DMS153 treated with DMSO at 0.1 percent for 48 hours (cell line): ENCODE measurements around the gene RCAN2.

Experiments used
- DNase-seq: peaks from one replicate; lab custom pipeline; 2025; ENCODE audit not compliant: unreplicated experiment; lab: John Stamatoyannopoulos, UW

Gene RCAN2

GRCh38 chr6:46293641-46294316, 197.5 kb downstream of the RCAN2 start:
- no peak for DNase-seq

GRCh38 chr6:46291880-46292279, 199.4 kb downstream of the RCAN2 start:
- DNase-seq = no peak

GRCh38 chr6:46291275-46291633, 200.0 kb downstream of the RCAN2 start:
- no peak for DNase-seq

GRCh38 chr6:46290421-46291274, 200.6 kb downstream of the RCAN2 start:
- no peak for DNase-seq

GRCh38 chr6:46289898-46290297, 201.4 kb downstream of the RCAN2 start:
- no peak for DNase-seq

- no peak for DNase-seq
Observed at GRCh38 chr6:46288835-46289234, 202.4 kb downstream of the RCAN2 start.

GRCh38 chr6:46287681-46288080, 203.6 kb downstream of the RCAN2 start:
- no peak for DNase-seq

- DNase-seq = no peak
Observed at GRCh38 chr6:46287043-46287442, 204.2 kb downstream of the RCAN2 start.

GRCh38 chr6:46284475-46284874, 206.8 kb downstream of the RCAN2 start:
- DNase-seq = no peak

- no peak for DNase-seq
Observed at GRCh38 chr6:46281110-46281509, 210.1 kb downstream of the RCAN2 start.

- no peak for DNase-seq
Observed at GRCh38 chr6:46279874-46280273, 211.4 kb downstream of the RCAN2 start.

GRCh38 chr6:46276576-46277142, 214.6 kb downstream of the RCAN2 start:
- no peak for DNase-seq

GRCh38 chr6:46274502-46274901, 216.7 kb downstream of the RCAN2 start:
- DNase-seq = no peak

GRCh38 chr6:46273911-46274310, 217.3 kb downstream of the RCAN2 start:
- no peak for DNase-seq

- DNase-seq = no peak
Observed at GRCh38 chr6:46271728-46272127, 219.5 kb downstream of the RCAN2 start.

- DNase-seq = no peak
Observed at GRCh38 chr6:46271107-46271506, 220.1 kb downstream of the RCAN2 start.

- no peak for DNase-seq
Observed at GRCh38 chr6:46270336-46270735, 220.9 kb downstream of the RCAN2 start.

- DNase-seq = no peak
Observed at GRCh38 chr6:46269447-46270229, 221.6 kb downstream of the RCAN2 start.

GRCh38 chr6:46267515-46267914, 223.7 kb downstream of the RCAN2 start:
- DNase-seq = no peak

GRCh38 chr6:46265373-46265772, 225.9 kb downstream of the RCAN2 start:
- DNase-seq = no peak

- DNase-seq = no peak
Observed at GRCh38 chr6:46263707-46264086, 227.6 kb downstream of the RCAN2 start.
